MCF 10A (cell line): ENCODE results near the gene CRTC2. TPM values are rescaled to one million over a fixed set of nuclear protein-coding genes. Genes with fewer than 3 reads are reported as not detected.
A peak's percentile ranks its signal among the peaks of the same experiment; 100 is the strongest.
"Not testable (repeated sequence)": the region's sequence is repeated elsewhere in the genome, so short reads cannot be mapped to it uniquely, and the experiment has no call there.

Source experiments
- BruUV-seq: library from RNA; stranded (reverse); fragments of 400-500 nt; replicated peaks from 2 replicates; lab custom pipeline; 2021; lab: Mats Ljungman, UMichigan
- CTCF ChIA-PET: fragments of 300-600 bp; sonication (Branson Sonifier 250); formaldehyde crosslinking; extraction: SDS; loops from one replicate; lab custom pipeline; 2021; ENCODE audit warnings: antibody characterized with exemption, inconsistent platforms; lab: Yijun Ruan, JAX
- POLR2A ChIA-PET: fragments of 300-600, 350-650 bp; sonication (Branson Sonifier 250); formaldehyde crosslinking; extraction: SDS; loops from one replicate; lab custom pipeline; 2020; ENCODE audit warnings: antibody characterized with exemption, inconsistent platforms; lab: Yijun Ruan, JAX
- DNase-seq: peaks from one replicate; pipeline ENCODE4 v3.0.0-alpha.2; 2018; ENCODE audit not compliant: unreplicated experiment
- H3K27ac Mint-ChIP-seq: one replicate; pipeline ENCODE4 v1.8.0; 2022; ENCODE audit warnings: mild to moderate bottlenecking, low read depth, mixed read lengths; ENCODE audit not compliant: unreplicated experiment
- H3K27me3 Mint-ChIP-seq: one replicate; pipeline ENCODE4 v1.8.0; 2022; ENCODE audit warnings: mixed read lengths; ENCODE audit not compliant: insufficient read depth, unreplicated experiment
- H3K36me3 Mint-ChIP-seq: one replicate; pipeline ENCODE4 v1.8.0; 2022; ENCODE audit warnings: mild to moderate bottlenecking, moderate library complexity, mixed read lengths; ENCODE audit not compliant: insufficient read depth, unreplicated experiment
- H3K4me1 Mint-ChIP-seq: one replicate; pipeline ENCODE4 v1.8.0; 2022; ENCODE audit warnings: mixed read lengths; ENCODE audit not compliant: insufficient read depth, unreplicated experiment
- H3K4me3 Mint-ChIP-seq: one replicate; pipeline ENCODE4 v1.8.0; 2022; ENCODE audit warnings: mild to moderate bottlenecking, moderate library complexity, mixed read lengths; ENCODE audit not compliant: unreplicated experiment
- H3K9me3 Mint-ChIP-seq: one replicate; pipeline ENCODE4 v1.8.0; 2022; ENCODE audit warnings: mixed read lengths; ENCODE audit not compliant: unreplicated experiment
- CTCF ChIP-seq: fragments of 200-600 bp; IDR thresholded peaks from one replicate; pipeline ENCODE4 v1.8.0; 2022; ENCODE audit warnings: antibody characterized with exemption, mild to moderate bottlenecking; ENCODE audit not compliant: unreplicated experiment
- intact Hi-C: fragments of 100-400 bp; cut with micrococcal nuclease; formaldehyde crosslinking; loops from 2 replicates; pipeline ENCODE4 v1.14.1; 2022
- total RNA-seq: library from RNA; stranded (reverse); gene quantifications from 2 replicates; pipeline ENCODE4 v1.2.3, GENCODE V29; 2022

The CRTC2 gene
- total RNA-seq, 1 experiment from 2014 or later, result 47.0 TPM

- POLR2A ChIA-PET, result interaction anchor here (0.6 to 4.1 kb wide), 4 partner anchors 9 to 51 kb away, joined by 3 to 55 read pairs (median 4); partner anchors contain the start of gene GATAD2B
- Mint-ChIP-seq H3K36me3 (peaks cover 39% of the 10 kb centered on the region), H3K27ac (no peak overlapping the region), H3K9me3 (no peaks in the 10 kb centered on the region), H3K27me3 (no peaks in the 10 kb centered on the region), H3K4me3 (no peak overlapping the region), H3K4me1 (peaks cover 13% of the 10 kb centered on the region)
- TF ChIP-seq CTCF, result no peak
- CTCF ChIA-PET, result interaction anchor here (0.8 to 2.0 kb wide), 2 partner anchors 74 to 115 kb away, joined by 3 to 7 read pairs; partner anchors contain the start of gene RAB13
- BruUV-seq, result no TSS peak
- no peak for DNase-seq
- intact Hi-C loops, result no loop called here
Observed at GRCh38 chr1:153912349-153912748, 46.1 kb downstream of the CRTC2 start.

GRCh38 chr1:153910560-153910959 is 47.9 kb downstream of the CRTC2 start:
- CTCF ChIA-PET, result interaction anchor here (0.6 to 3.4 kb wide), 5 partner anchors 10 to 571 kb away, joined by 3 to 30 read pairs (median 5); partner anchors contain the start of gene RAB13
- H3K27me3 Mint-ChIP-seq, H3K27ac Mint-ChIP-seq, BruUV-seq, H3K4me3 Mint-ChIP-seq, intact Hi-C loops, H3K9me3 Mint-ChIP-seq, DNase-seq: not testable (repeated sequence)
- Mint-ChIP-seq H3K36me3 (peaks cover 39% of the 10 kb centered on the region), H3K4me1 (peaks cover 11% of the 10 kb centered on the region)
- POLR2A ChIA-PET, result interaction anchor here (0.9 to 4.1 kb wide), 5 partner anchors 11 to 71 kb away, joined by 3 to 55 read pairs (median 6); partner anchors contain the start of gene GATAD2B

GRCh38 chr1:153908071-153908470 is 50.3 kb downstream of the CRTC2 start:
- no TSS peak for BruUV-seq
- no peak overlapping the region for H3K27ac Mint-ChIP-seq
- peaks cover 41% of the 10 kb centered on the region for H3K36me3 Mint-ChIP-seq
- no peaks in the 10 kb centered on the region for H3K27me3 Mint-ChIP-seq
- ChIA-PET CTCF (no interaction called here), POLR2A (interaction anchor here (0.6 to 4.1 kb wide), 4 partner anchors 13 to 206 kb away, joined by 3 to 55 read pairs (median 5); partner anchors contain the start of gene GATAD2B)
- H3K4me1 Mint-ChIP-seq, result peaks cover 11% of the 10 kb centered on the region
- H3K9me3 Mint-ChIP-seq, result no peaks in the 10 kb centered on the region
- no peak for DNase-seq
- intact Hi-C loops, result no loop called here
- no peak for TF ChIP-seq CTCF
- no peak overlapping the region for H3K4me3 Mint-ChIP-seq

GRCh38 chr1:153907134-153907533 is 51.3 kb downstream of the CRTC2 start:
- CTCF ChIA-PET, result no interaction called here
- no peak for TF ChIP-seq CTCF
- DNase-seq, result no peak
- Mint-ChIP-seq H3K27me3 (no peaks in the 10 kb centered on the region), H3K9me3 (no peaks in the 10 kb centered on the region), H3K4me1 (peaks cover 11% of the 10 kb centered on the region), H3K27ac (peak overlapping the region; percentile 29), H3K4me3 (no peak overlapping the region), H3K36me3 (peaks cover 37% of the 10 kb centered on the region)
- intact Hi-C loops, result no loop called here
- POLR2A ChIA-PET, result interaction anchor here (1.0 kb wide), 1 partner anchor 15 kb away, joined by 7 read pairs; the partner anchor contains the start of gene GATAD2B
- BruUV-seq, result no TSS peak
